ENCODE results near the gene FADS1.

DNA sequence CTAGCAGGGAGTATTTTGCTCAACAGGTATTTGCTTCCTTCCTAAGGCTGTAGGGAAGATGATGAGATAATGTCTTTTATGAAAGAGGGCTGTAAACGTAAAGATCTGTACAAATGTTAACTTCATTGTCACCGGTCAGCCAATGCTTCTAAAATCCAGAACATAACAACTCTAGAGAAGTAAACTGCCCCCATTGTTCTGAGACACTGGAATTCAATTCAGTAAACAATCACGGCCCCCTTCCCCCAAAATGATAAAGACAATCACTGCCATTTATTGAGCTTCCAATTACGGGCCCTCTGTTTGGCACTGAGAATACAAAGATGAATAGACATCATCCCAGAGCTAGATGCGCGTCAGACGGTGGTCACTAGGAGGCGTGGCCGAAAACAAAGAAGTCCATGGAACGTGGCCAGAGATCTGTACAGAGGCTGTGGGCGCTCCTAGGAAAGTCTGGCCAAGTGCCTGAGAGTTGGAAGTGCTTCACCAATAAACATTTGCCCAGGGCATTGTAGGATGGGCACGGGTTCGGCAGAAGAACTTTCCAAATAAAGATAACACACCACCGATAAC lies 25.0 kb downstream of the FADS1 start:
- TF ChIP-seq, protein P1, sequence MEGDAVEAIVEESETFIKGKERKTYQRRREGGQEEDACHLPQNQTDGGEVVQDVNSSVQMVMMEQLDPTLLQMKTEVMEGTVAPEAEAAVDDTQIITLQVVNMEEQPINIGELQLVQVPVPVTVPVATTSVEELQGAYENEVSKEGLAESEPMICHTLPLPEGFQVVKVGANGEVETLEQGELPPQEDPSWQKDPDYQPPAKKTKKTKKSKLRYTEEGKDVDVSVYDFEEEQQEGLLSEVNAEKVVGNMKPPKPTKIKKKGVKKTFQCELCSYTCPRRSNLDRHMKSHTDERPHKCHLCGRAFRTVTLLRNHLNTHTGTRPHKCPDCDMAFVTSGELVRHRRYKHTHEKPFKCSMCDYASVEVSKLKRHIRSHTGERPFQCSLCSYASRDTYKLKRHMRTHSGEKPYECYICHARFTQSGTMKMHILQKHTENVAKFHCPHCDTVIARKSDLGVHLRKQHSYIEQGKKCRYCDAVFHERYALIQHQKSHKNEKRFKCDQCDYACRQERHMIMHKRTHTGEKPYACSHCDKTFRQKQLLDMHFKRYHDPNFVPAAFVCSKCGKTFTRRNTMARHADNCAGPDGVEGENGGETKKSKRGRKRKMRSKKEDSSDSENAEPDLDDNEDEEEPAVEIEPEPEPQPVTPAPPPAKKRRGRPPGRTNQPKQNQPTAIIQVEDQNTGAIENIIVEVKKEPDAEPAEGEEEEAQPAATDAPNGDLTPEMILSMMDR (IDR thresholded peaks at IDR 0.05), result no peak
- no peak for TF ChIP-seq EP300 (IDR thresholded peaks at IDR 0.05)
- TF ChIP-seq POLR2A (IDR thresholded peaks at IDR 0.05), result no peak
- TF ChIP-seq POLR2AphosphoS5 (IDR thresholded peaks at IDR 0.05), result peak in 1 of 3 donors; percentile 18

All from stomach (tissue), 4 donors.